Measurements from ENCODE around the gene CSRNP3. TPM values are rescaled to one million over a fixed set of nuclear protein-coding genes. Genes with fewer than 3 reads are reported as not detected.

CSRNP3 gene
- total RNA-seq, 2 donors from 2014 or later, result 8.3 to 16.1 TPM

GRCh38 chr2:165635532-165635931, 166.0 kb downstream of the CSRNP3 start:
- no peaks in the 10 kb centered on the region for H3K27me3 ChIP-seq (ENCODE audit: control insufficient read depth, insufficient read depth, low read length, poor library complexity, severe bottlenecking)
- H3K27ac ChIP-seq (ENCODE audit: low read depth, low read length), result peak overlapping the region; percentile 75
- H3K4me1 ChIP-seq (ENCODE audit: control insufficient read depth, insufficient read depth, low read length), result no peaks in the 10 kb centered on the region
- no peak overlapping the region for H3K4me3 Mint-ChIP-seq
- no peak for DNase-seq
- no CpG with 5 or more reads among the region's 1 CpG for WGBS, 2 experiments (ENCODE audit: insufficient coverage in 1 of 2, insufficient read length in 1 of 2)
- H3K9ac ChIP-seq (ENCODE audit: extremely low read depth, low read length, poor library complexity, severe bottlenecking), result no peak overlapping the region
- no peaks in the 10 kb centered on the region for H3K9me3 ChIP-seq (ENCODE audit: control insufficient read depth, low read length)
- peaks cover 25% of the 10 kb centered on the region for H3K4me1 Mint-ChIP-seq
- no peak overlapping the region for H3K4me3 ChIP-seq (ENCODE audit: low read length)
- H3K27ac Mint-ChIP-seq, result no peak overlapping the region
- H3K9me3 Mint-ChIP-seq, result no peaks in the 10 kb centered on the region
- H3K36me3 Mint-ChIP-seq (ENCODE audit: low read depth), result no peaks in the 10 kb centered on the region
- TF ChIP-seq, protein P1, sequence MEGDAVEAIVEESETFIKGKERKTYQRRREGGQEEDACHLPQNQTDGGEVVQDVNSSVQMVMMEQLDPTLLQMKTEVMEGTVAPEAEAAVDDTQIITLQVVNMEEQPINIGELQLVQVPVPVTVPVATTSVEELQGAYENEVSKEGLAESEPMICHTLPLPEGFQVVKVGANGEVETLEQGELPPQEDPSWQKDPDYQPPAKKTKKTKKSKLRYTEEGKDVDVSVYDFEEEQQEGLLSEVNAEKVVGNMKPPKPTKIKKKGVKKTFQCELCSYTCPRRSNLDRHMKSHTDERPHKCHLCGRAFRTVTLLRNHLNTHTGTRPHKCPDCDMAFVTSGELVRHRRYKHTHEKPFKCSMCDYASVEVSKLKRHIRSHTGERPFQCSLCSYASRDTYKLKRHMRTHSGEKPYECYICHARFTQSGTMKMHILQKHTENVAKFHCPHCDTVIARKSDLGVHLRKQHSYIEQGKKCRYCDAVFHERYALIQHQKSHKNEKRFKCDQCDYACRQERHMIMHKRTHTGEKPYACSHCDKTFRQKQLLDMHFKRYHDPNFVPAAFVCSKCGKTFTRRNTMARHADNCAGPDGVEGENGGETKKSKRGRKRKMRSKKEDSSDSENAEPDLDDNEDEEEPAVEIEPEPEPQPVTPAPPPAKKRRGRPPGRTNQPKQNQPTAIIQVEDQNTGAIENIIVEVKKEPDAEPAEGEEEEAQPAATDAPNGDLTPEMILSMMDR (conservative IDR thresholded peaks at IDR 0.05), result no peak
- H3K36me3 ChIP-seq (ENCODE audit: control insufficient read depth, insufficient read depth, low read length), result no peaks in the 10 kb centered on the region
- H3K27me3 Mint-ChIP-seq (ENCODE audit: insufficient read depth), result no peaks in the 10 kb centered on the region

- H3K27ac ChIP-seq (ENCODE audit: low read depth, low read length), result no peak overlapping the region
- H3K4me3 Mint-ChIP-seq, result no peak overlapping the region
- no peak overlapping the region for H3K4me3 ChIP-seq (ENCODE audit: low read length)
- peaks cover 25% of the 10 kb centered on the region for H3K4me1 Mint-ChIP-seq
- H3K9me3 ChIP-seq (ENCODE audit: control insufficient read depth, low read length), result no peaks in the 10 kb centered on the region
- no peaks in the 10 kb centered on the region for H3K9me3 Mint-ChIP-seq
- H3K27ac Mint-ChIP-seq, result no peak overlapping the region
- no peaks in the 10 kb centered on the region for H3K36me3 Mint-ChIP-seq (ENCODE audit: low read depth)
- no peak for DNase-seq
- no peaks in the 10 kb centered on the region for H3K4me1 ChIP-seq (ENCODE audit: control insufficient read depth, insufficient read depth, low read length)
- TF ChIP-seq, protein P1 (conservative IDR thresholded peaks at IDR 0.05), result no peak
- H3K36me3 ChIP-seq (ENCODE audit: control insufficient read depth, insufficient read depth, low read length), result no peaks in the 10 kb centered on the region
- no peaks in the 10 kb centered on the region for H3K27me3 Mint-ChIP-seq (ENCODE audit: insufficient read depth)
- H3K9ac ChIP-seq (ENCODE audit: extremely low read depth, low read length, poor library complexity, severe bottlenecking), result no peak overlapping the region
- no peaks in the 10 kb centered on the region for H3K27me3 ChIP-seq (ENCODE audit: control insufficient read depth, insufficient read depth, low read length, poor library complexity, severe bottlenecking)
- WGBS, 2 experiments (ENCODE audit: insufficient coverage in 1 of 2, insufficient read length in 1 of 2), result 87 to 100% methylated on average over 1 of the region's 1 CpG
Observed at GRCh38 chr2:165636959-165637358, 167.5 kb downstream of the CSRNP3 start.

DNA sequence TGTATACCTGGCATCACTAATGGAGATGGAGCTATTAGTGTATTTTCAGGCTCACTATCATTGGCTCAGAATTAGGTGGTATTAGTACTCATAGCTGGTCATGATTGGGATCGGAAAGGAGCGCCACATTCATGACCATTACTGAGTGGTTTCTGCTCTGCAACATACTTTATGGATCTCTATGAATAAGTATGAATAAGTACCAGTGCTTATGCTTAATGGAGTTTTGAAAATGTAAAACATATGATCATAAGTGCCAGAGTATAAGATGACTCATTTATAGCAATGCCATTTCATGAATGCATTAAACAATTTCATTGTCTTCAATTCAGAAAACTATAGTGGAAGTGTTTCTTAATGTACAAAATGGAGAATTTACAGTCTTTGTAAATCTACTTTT, 167.9 kb downstream of the CSRNP3 start:
- peaks cover 25% of the 10 kb centered on the region for H3K4me1 Mint-ChIP-seq
- no peaks in the 10 kb centered on the region for H3K27me3 Mint-ChIP-seq (ENCODE audit: insufficient read depth)
- WGBS, 2 experiments (ENCODE audit: insufficient coverage in 1 of 2, insufficient read length in 1 of 2), result 92 to 96% methylated on average over 2 of the region's 2 CpGs
- TF ChIP-seq, protein P1 (conservative IDR thresholded peaks at IDR 0.05), result no peak
- H3K27ac ChIP-seq (ENCODE audit: low read depth, low read length), result no peak overlapping the region
- H3K9ac ChIP-seq (ENCODE audit: extremely low read depth, low read length, poor library complexity, severe bottlenecking), result no peak overlapping the region
- H3K4me3 Mint-ChIP-seq, result no peak overlapping the region
- H3K36me3 Mint-ChIP-seq (ENCODE audit: low read depth), result no peaks in the 10 kb centered on the region
- H3K4me1 ChIP-seq (ENCODE audit: control insufficient read depth, insufficient read depth, low read length), result no peaks in the 10 kb centered on the region
- no peaks in the 10 kb centered on the region for H3K9me3 Mint-ChIP-seq
- H3K9me3 ChIP-seq (ENCODE audit: control insufficient read depth, low read length), result no peaks in the 10 kb centered on the region
- DNase-seq, result no peak
- H3K4me3 ChIP-seq (ENCODE audit: low read length), result no peak overlapping the region
- no peaks in the 10 kb centered on the region for H3K27me3 ChIP-seq (ENCODE audit: control insufficient read depth, insufficient read depth, low read length, poor library complexity, severe bottlenecking)
- H3K27ac Mint-ChIP-seq, result no peak overlapping the region
- H3K36me3 ChIP-seq (ENCODE audit: control insufficient read depth, insufficient read depth, low read length), result no peaks in the 10 kb centered on the region

Data from endodermal cell (in vitro differentiated cells).